Hepatocyte (in vitro differentiated cells): Measurements from ENCODE around the gene IDH2. TPM values are rescaled to one million over a fixed set of nuclear protein-coding genes. Genes with fewer than 3 reads are reported as not detected.

Experiments
- DNase-seq: peaks from one replicate; pipeline ENCODE4 v3.0.0-alpha.2; 2016; ENCODE audit warnings: low spot score
- H2AFZ ChIP-seq: fragments of 200-600 bp; sonication (generic); 2 replicates; pipeline ENCODE4 v1.6.0; 2016; ENCODE audit warnings: antibody characterized with exemption, mild to moderate bottlenecking
- H3K27ac ChIP-seq: fragments of 200-600 bp; sonication (generic); 2 replicates; pipeline ENCODE4 v1.5.1; 2016; ENCODE audit warnings: mild to moderate bottlenecking
- H3K27me3 ChIP-seq: fragments of 200-600 bp; sonication (generic); 2 replicates; pipeline ENCODE4 v1.6.1; 2016
- H3K36me3 ChIP-seq: fragments of 200-600 bp; sonication (generic); replicated peaks from 2 replicates; pipeline ENCODE4 v1.5.1; 2016; ENCODE audit warnings: low read depth; ENCODE audit not compliant: insufficient read depth
- H3K4me1 ChIP-seq: fragments of 200-600 bp; sonication (generic); 2 replicates; pipeline ENCODE4 v1.5.1; 2016; ENCODE audit warnings: mild to moderate bottlenecking, moderate library complexity; ENCODE audit not compliant: insufficient read depth
- H3K4me2 ChIP-seq: fragments of 200-600 bp; sonication (generic); 2 replicates; pipeline ENCODE4 v1.6.0; 2016
- H3K4me3 ChIP-seq: fragments of 200-600 bp; sonication (generic); 2 replicates; pipeline ENCODE4 v1.5.1; 2016; ENCODE audit warnings: mild to moderate bottlenecking
- H3K79me2 ChIP-seq: fragments of 200-600 bp; sonication (generic); 2 replicates; pipeline ENCODE4 v1.6.0; 2017; ENCODE audit warnings: mild to moderate bottlenecking
- H3K9me2 ChIP-seq: fragments of 200-600 bp; sonication (generic); replicated peaks from 2 replicates; pipeline ENCODE4 v1.6.0; 2017; ENCODE audit warnings: mild to moderate bottlenecking; ENCODE audit not compliant: insufficient read depth
- H3K9me3 ChIP-seq: fragments of 200-600 bp; sonication (generic); 2 replicates; pipeline ENCODE4 v1.5.1; 2016; ENCODE audit warnings: low read depth, mild to moderate bottlenecking
- H4K20me1 ChIP-seq: fragments of 200-600 bp; sonication (generic); 2 replicates; pipeline ENCODE4 v1.6.0; 2016; ENCODE audit warnings: mild to moderate bottlenecking; ENCODE audit not compliant: insufficient read depth, poor library complexity, severe bottlenecking
- CTCF ChIP-seq: fragments of 200-600 bp; sonication (generic); IDR thresholded peaks from 2 replicates; pipeline ENCODE4 v1.5.1; 2016; ENCODE audit warnings: antibody characterized with exemption, mild to moderate bottlenecking; ENCODE audit not compliant: poor library complexity
- EZH2 ChIP-seq: fragments of 200-600 bp; sonication (generic); IDR thresholded peaks from 2 replicates; pipeline ENCODE4 v1.6.1; 2016; ENCODE audit warnings: antibody characterized with exemption, mild to moderate bottlenecking, borderline replicate concordance
- EZH2phosphoT487 ChIP-seq: fragments of 200-600 bp; sonication (generic); IDR thresholded peaks from one replicate; pipeline ENCODE4 v1.6.1; 2018; ENCODE audit warnings: antibody characterized with exemption, mild to moderate bottlenecking, low read depth, moderate library complexity; ENCODE audit not compliant: unreplicated experiment, severe bottlenecking
- WGBS: methylation state at CpG from one replicate; pipeline ENCODE4 v1.1.6; 2016; ENCODE audit warnings: low lambda C conversion rate; ENCODE audit errors: missing lambda C conversion rate; 5-methylcytosine and 5-hydroxymethylcytosine counted together
- polyA plus RNA-seq: library from polyadenylated mRNA; unstranded; fragments of >200 nt; fragmentation: Nextera tagmentation; extraction: Ambion mirVana; gene quantifications from 2 replicates; pipeline ENCODE4 v1.2.1, GENCODE V29; 2016
- total RNA-seq: library from RNA; depleted of rRNA; stranded (reverse); fragments of >200 nt; gene quantifications from 2 replicates; pipeline ENCODE4 v1.2.3, GENCODE V29; 2014

IDH2 gene
- total and polyA plus RNA-seq, 2 experiments from 2014 or later = 163 to 327 TPM

- Histone ChIP-seq H3K9me2 (no peaks in the 10 kb centered on the region), H3K4me3 (no peak overlapping the region), H4K20me1 (peaks cover 5% of the 10 kb centered on the region), H3K36me3 (no peaks in the 10 kb centered on the region), H3K4me1 (peaks cover 8% of the 10 kb centered on the region), H2AFZ (no peak overlapping the region), H3K27me3 (no peaks in the 10 kb centered on the region), H3K27ac (no peak overlapping the region), H3K9me3 (no peaks in the 10 kb centered on the region), H3K79me2 (peaks cover 72% of the 10 kb centered on the region), H3K4me2 (no peak overlapping the region)
- TF ChIP-seq CTCF (no peak), EZH2 (no peak), EZH2phosphoT487 (no peak)
- WGBS = 89% methylated on average over 22 of the region's 22 CpGs
- no peak for DNase-seq
Observed at GRCh38 chr15:90049666-90050604, 52.3 kb downstream of the IDH2 start.

GRCh38 chr15:90049030-90049429, 53.2 kb downstream of the IDH2 start:
- 96% methylated on average over 5 of the region's 5 CpGs for WGBS
- no peaks in the 10 kb centered on the region for H3K9me3 ChIP-seq
- H2AFZ ChIP-seq = no peak overlapping the region
- no peak overlapping the region for H3K4me3 ChIP-seq
- TF ChIP-seq EZH2 (no peak), CTCF (no peak), EZH2phosphoT487 (no peak)
- no peaks in the 10 kb centered on the region for H3K9me2 ChIP-seq
- H3K27me3 ChIP-seq = no peaks in the 10 kb centered on the region
- H3K4me1 ChIP-seq = no peaks in the 10 kb centered on the region
- peaks cover 5% of the 10 kb centered on the region for H4K20me1 ChIP-seq
- H3K79me2 ChIP-seq = peaks cover 79% of the 10 kb centered on the region
- no peaks in the 10 kb centered on the region for H3K36me3 ChIP-seq
- DNase-seq = no peak
- no peak overlapping the region for H3K27ac ChIP-seq
- H3K4me2 ChIP-seq = no peak overlapping the region

GRCh38 chr15:90047956-90048575, 54.2 kb downstream of the IDH2 start:
- H3K9me2 ChIP-seq = no peaks in the 10 kb centered on the region
- WGBS = 88% methylated on average over 9 of the region's 9 CpGs
- no peak for TF ChIP-seq EZH2
- no peak for TF ChIP-seq CTCF
- no peak for TF ChIP-seq EZH2phosphoT487
- no peak overlapping the region for H3K4me3 ChIP-seq
- no peak overlapping the region for H2AFZ ChIP-seq
- H3K4me2 ChIP-seq = no peak overlapping the region
- DNase-seq = no peak
- peaks cover 77% of the 10 kb centered on the region for H3K79me2 ChIP-seq
- no peaks in the 10 kb centered on the region for H3K27me3 ChIP-seq
- no peaks in the 10 kb centered on the region for H3K36me3 ChIP-seq
- H3K27ac ChIP-seq = no peak overlapping the region
- H4K20me1 ChIP-seq = peaks cover 5% of the 10 kb centered on the region
- no peaks in the 10 kb centered on the region for H3K4me1 ChIP-seq
- H3K9me3 ChIP-seq = no peaks in the 10 kb centered on the region
